Duodenal mucosa (tissue), 2 donors: ENCODE data around the gene HERC5.
"Not testable (repeated sequence)": the region's sequence is repeated elsewhere in the genome, so short reads cannot be mapped to it uniquely, and the experiment has no call there.

ENCODE experiments used
- H3K27ac ChIP-seq: one replicate; pipeline ENCODE4 v1.7.0; 2013; ENCODE audit warnings: low read depth, low read length
- H3K27me3 ChIP-seq, 2 donors: one replicate each; pipeline ENCODE4 v1.7.0; 2013; ENCODE audit warnings: low read length in 2 of 2, control low read depth in 1 of 2; ENCODE audit not compliant: insufficient read depth in 2 of 2, control insufficient read depth in 1 of 2
- H3K36me3 ChIP-seq, 2 donors: one replicate each; pipeline ENCODE4 v1.7.0; 2013; ENCODE audit warnings: low read length in 2 of 2, control low read depth in 1 of 2; ENCODE audit not compliant: insufficient read depth in 2 of 2, control insufficient read depth in 1 of 2
- H3K4me1 ChIP-seq, 2 donors: one replicate each; pipeline ENCODE4 v1.7.0; 2013; ENCODE audit warnings: low read length in 2 of 2, control low read depth in 1 of 2; ENCODE audit not compliant: insufficient read depth in 2 of 2, control insufficient read depth in 1 of 2
- H3K4me3 ChIP-seq, 2 donors: one replicate each; pipeline ENCODE4 v1.7.0; 2013; ENCODE audit warnings: low read length in 2 of 2, low read depth in 1 of 2
- H3K9ac ChIP-seq, 2 donors: one replicate each; pipeline ENCODE4 v1.7.0; 2013; ENCODE audit warnings: low read length in 2 of 2, low read depth in 1 of 2
- H3K9me3 ChIP-seq, 2 donors: one replicate each; pipeline ENCODE4 v1.7.0; 2013; ENCODE audit warnings: low read length in 2 of 2, control low read depth in 1 of 2; ENCODE audit not compliant: control insufficient read depth in 1 of 2

The HERC5 gene

GRCh38 chr4:88422403-88422802, 34.5 kb upstream of the HERC5 start:
- no peaks in the 10 kb centered on the region for H3K36me3 ChIP-seq

GRCh38 chr4:88429401-88429800, 27.5 kb upstream of the HERC5 start:
- Histone ChIP-seq H3K9me3 (peaks cover 0 to 3% of the 10 kb centered on the region in 2 donors), H3K4me1 (no peaks in the 10 kb centered on the region), H3K9ac (no peak overlapping the region), H3K36me3 (no peaks in the 10 kb centered on the region), H3K4me3 (no peak overlapping the region), H3K27ac (no peak overlapping the region), H3K27me3 (no peaks in the 10 kb centered on the region)

More at GRCh38 chr4:88422403-88422802, 34.5 kb upstream of the HERC5 start:
- no peaks in the 10 kb centered on the region for H3K4me1 ChIP-seq
- no peaks in the 10 kb centered on the region for H3K9me3 ChIP-seq
- no peak overlapping the region for H3K9ac ChIP-seq
- no peaks in the 10 kb centered on the region for H3K27me3 ChIP-seq
- H3K4me3 ChIP-seq = no peak overlapping the region
- no peak overlapping the region for H3K27ac ChIP-seq

- no peak overlapping the region for H3K27ac ChIP-seq
- H3K4me3 ChIP-seq = no peak overlapping the region
- peaks cover 0 to 3% of the 10 kb centered on the region in 2 donors for H3K9me3 ChIP-seq
- H3K9ac ChIP-seq = no peak overlapping the region
- H3K4me1 ChIP-seq = no peaks in the 10 kb centered on the region
- H3K27me3 ChIP-seq = no peaks in the 10 kb centered on the region
- peaks cover 0 to 7% of the 10 kb centered on the region in 2 donors for H3K36me3 ChIP-seq
Measured at GRCh38 chr4:88435987-88436693, 20.8 kb upstream of the HERC5 start.

GRCh38 chr4:88437873-88438272, 19.0 kb upstream of the HERC5 start:
- H3K9me3 ChIP-seq, H3K4me1 ChIP-seq, H3K27me3 ChIP-seq, H3K36me3 ChIP-seq, H3K27ac ChIP-seq, H3K4me3 ChIP-seq, H3K9ac ChIP-seq: not testable (repeated sequence)

GRCh38 chr4:88439161-88439760, 17.7 kb upstream of the HERC5 start:
- H3K27ac ChIP-seq = no peak overlapping the region
- H3K9ac ChIP-seq = no peak overlapping the region
- peaks cover 7 to 9% of the 10 kb centered on the region in 2 donors for H3K36me3 ChIP-seq
- H3K4me3 ChIP-seq = no peak overlapping the region
- H3K9me3 ChIP-seq = peaks cover 0 to 4% of the 10 kb centered on the region in 2 donors
- no peaks in the 10 kb centered on the region for H3K4me1 ChIP-seq
- no peaks in the 10 kb centered on the region for H3K27me3 ChIP-seq

GRCh38 chr4:88440146-88440545, 16.8 kb upstream of the HERC5 start:
- Histone ChIP-seq H3K27ac (no peak overlapping the region), H3K4me3 (no peak overlapping the region), H3K36me3 (peaks cover 7 to 9% of the 10 kb centered on the region in 2 donors), H3K27me3 (no peaks in the 10 kb centered on the region), H3K9ac (no peak overlapping the region), H3K9me3 (peaks cover 0 to 4% of the 10 kb centered on the region in 2 donors), H3K4me1 (no peaks in the 10 kb centered on the region)

- Histone ChIP-seq H3K4me3 (no peak overlapping the region), H3K9me3 (peaks cover 0 to 4% of the 10 kb centered on the region in 2 donors), H3K27me3 (no peaks in the 10 kb centered on the region), H3K9ac (no peak overlapping the region), H3K27ac (no peak overlapping the region), H3K36me3 (peaks cover 7 to 9% of the 10 kb centered on the region in 2 donors), H3K4me1 (no peaks in the 10 kb centered on the region)
Measured at GRCh38 chr4:88441696-88442095, 15.2 kb upstream of the HERC5 start.

GRCh38 chr4:88442689-88443191, 14.2 kb upstream of the HERC5 start:
- H3K4me3 ChIP-seq = no peak overlapping the region
- H3K9ac ChIP-seq = no peak overlapping the region
- no peak overlapping the region for H3K27ac ChIP-seq
- H3K27me3 ChIP-seq = no peaks in the 10 kb centered on the region
- peaks cover 7 to 9% of the 10 kb centered on the region in 2 donors for H3K36me3 ChIP-seq
- H3K4me1 ChIP-seq = no peaks in the 10 kb centered on the region
- H3K9me3 ChIP-seq = peaks cover 0 to 4% of the 10 kb centered on the region in 2 donors

GRCh38 chr4:88443486-88443885, 13.4 kb upstream of the HERC5 start:
- Histone ChIP-seq H3K9ac (no peak overlapping the region), H3K27ac (no peak overlapping the region), H3K9me3 (peaks cover 0 to 4% of the 10 kb centered on the region in 2 donors), H3K36me3 (peaks cover 7 to 9% of the 10 kb centered on the region in 2 donors), H3K4me1 (no peaks in the 10 kb centered on the region), H3K4me3 (no peak overlapping the region), H3K27me3 (no peaks in the 10 kb centered on the region)

GRCh38 chr4:88445252-88445651, 11.7 kb upstream of the HERC5 start:
- Histone ChIP-seq H3K9ac (no peak overlapping the region), H3K4me3 (no peak overlapping the region), H3K36me3 (peaks cover 7% of the 10 kb centered on the region in 2 donors), H3K4me1 (no peaks in the 10 kb centered on the region), H3K27me3 (no peaks in the 10 kb centered on the region), H3K9me3 (peaks cover 0 to 4% of the 10 kb centered on the region in 2 donors), H3K27ac (no peak overlapping the region)
